Breast epithelium (tissue), 3 donors: ENCODE measurements around the gene CIAO3.

Experiments
- CTCF ChIP-seq, 3 donors: fragments of 450-650 bp; IDR thresholded peaks; one replicate each; pipeline ENCODE4 v1.5.1; 2016 to 2017; ENCODE audit warnings: antibody characterized with exemption in 3 of 3, mild to moderate bottlenecking in 3 of 3, moderate library complexity in 3 of 3
- POLR2A ChIP-seq: fragments of 450-650 bp; IDR thresholded peaks from one replicate; pipeline ENCODE4 v1.6.1; 2016; ENCODE audit warnings: antibody characterized with exemption, mild to moderate bottlenecking, moderate library complexity

GRCh38 chr16:751152-752006, 10.6 kb upstream of the CIAO3 start:
- TF ChIP-seq CTCF (IDR thresholded peaks at IDR 0.05) (no peak), POLR2A (no peak)
